Stimulated activated CD8-positive, alpha-beta memory T cell treated with anti-CD3 and anti-CD28 coated beads, Interleukin-2, amount 100 ng/mL, for 48 hours (primary cell): Measurements from ENCODE around the gene CISH.

ENCODE experiments used
- DNase-seq, 2 donors: peaks; one replicate each; pipeline ENCODE4 v3.0.0-alpha.2; 2020; ENCODE audit warnings: low read depth in 2 of 2

Gene CISH, protein sequence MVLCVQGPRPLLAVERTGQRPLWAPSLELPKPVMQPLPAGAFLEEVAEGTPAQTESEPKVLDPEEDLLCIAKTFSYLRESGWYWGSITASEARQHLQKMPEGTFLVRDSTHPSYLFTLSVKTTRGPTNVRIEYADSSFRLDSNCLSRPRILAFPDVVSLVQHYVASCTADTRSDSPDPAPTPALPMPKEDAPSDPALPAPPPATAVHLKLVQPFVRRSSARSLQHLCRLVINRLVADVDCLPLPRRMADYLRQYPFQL

DNA sequence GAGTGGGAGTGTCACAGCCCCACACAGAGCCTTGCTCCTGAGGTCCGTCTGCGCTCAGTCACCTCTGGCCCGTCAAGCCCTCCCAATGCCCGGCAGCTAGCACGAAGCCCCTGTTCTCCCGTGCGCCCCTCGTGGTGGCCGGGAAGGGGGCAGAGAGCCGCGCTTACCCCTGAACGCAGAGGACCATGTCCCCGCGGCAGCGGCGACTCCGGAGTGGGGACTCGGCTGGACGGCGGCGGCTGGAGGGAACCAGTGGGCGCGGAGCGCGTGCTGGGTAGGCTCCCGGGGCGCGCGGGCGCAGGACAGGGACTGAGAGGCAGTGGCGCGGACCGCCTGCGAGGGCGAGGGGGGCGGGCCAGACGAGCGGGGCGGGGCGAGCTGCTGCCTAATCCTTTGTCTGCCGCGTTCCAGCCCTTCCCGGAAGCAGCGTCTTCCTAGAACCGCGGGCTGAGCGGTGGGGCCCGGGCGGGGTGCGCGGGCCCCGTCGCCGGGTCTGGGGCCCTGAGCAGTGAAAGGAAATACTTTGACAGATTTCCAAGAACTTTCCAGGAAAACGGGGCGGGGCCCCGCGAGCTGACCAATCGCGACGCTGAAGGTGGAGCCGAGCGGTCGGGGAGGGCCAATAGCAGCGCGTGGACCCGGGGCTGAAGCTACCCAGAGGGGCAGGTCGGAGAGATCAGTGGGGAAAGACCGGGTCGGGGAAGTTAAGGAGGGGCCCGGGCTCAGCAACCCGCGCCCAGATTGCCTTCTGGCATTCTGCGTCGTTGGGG is at the start of gene CISH:
CISH (minus strand) TSS at position 311 of the 770 bp plus-strand sequence; CDS start at position 187, 124 bp downstream.
- DNase-seq: peak; percentile 96 to 97

- no peak for DNase-seq
Observed at GRCh38 chr3:50660386-50660785, 48.8 kb upstream of the CISH start.

DNA sequence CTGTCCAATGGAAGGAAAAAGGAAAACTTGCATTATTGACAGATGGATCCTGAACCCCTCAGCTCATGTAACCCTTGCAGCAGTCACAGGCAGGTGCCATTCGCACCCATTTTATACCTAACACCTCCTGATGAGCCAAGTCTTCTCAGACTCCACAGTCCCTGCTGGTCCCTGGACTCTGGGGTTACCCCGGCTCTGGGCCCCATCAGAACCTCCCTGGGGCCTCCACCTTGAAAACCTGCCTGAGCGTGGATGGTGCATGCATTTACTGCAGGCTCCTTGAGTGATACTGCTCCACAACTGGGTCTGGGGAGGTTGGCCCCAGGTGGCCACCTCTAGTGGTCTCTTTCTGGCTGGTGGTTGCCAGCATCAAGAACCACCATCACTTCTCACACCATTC is 47.3 kb upstream of the CISH start:
- no peak for DNase-seq

GRCh38 chr3:50658416-50658815 is 46.8 kb upstream of the CISH start:
- no peak for DNase-seq

GRCh38 chr3:50657816-50658215 is 46.2 kb upstream of the CISH start:
- no peak for DNase-seq

DNA sequence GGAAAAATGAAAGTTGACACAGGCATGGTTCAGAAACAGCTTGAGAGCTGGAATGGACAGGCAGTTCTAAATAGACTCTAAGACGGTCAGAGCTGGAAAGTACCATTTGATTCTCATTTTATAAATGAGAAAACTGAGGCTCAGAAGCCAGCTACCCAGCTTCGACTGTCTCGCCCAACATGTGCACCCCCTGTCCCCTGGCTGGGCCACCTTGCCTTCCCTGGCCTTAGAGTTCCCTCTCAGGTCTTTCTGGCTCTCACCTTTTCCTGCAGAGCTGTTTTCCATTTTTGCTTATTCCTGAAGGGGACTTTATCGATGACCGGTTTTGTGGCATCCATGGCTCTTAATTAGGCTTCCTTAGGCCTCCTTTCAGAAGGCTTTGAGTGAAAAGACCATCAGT is 45.8 kb upstream of the CISH start:
- no peak for DNase-seq

DNA sequence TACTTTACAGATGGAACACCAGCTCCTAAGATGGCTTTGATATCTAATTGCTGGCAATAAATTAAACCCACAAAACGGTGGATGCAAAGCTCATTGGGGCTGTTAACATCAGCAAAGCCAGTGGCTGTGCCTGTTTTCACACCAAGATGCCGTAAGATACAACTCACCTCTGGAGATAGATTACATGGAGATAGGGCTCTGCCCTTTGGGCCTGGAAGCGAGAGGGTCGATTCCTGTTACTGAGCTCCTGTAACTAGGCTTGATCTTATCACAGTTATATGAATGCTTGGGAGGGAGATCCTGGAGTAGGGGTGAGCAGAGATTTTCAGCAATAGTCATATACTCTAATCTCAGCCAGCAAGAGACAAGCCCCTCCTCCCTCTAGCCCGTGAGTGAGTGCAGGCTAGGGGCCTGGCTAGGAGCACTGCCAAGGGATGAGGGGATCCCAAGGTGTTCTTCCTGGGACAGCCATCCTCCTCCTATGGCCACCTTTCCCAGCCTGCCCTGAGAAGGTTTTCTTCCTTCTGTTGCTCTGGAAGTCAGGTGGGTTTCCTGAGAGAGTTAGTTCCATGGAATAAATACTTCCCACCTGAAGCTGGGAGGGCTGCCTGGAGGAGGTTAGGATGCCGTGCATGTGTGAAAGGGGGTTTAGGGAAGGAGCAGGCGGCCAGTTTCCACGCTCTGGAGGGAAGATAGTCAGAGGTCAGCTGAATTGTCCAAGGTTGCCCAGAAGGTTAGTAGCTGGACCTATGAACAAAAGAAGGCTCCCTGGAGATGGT is 45.0 kb upstream of the CISH start:
- no peak for DNase-seq

GRCh38 chr3:50655009-50655830 is 43.6 kb upstream of the CISH start:
- DNase-seq: no peak

GRCh38 chr3:50653937-50654595 is 42.5 kb upstream of the CISH start:
- DNase-seq: no peak

DNA sequence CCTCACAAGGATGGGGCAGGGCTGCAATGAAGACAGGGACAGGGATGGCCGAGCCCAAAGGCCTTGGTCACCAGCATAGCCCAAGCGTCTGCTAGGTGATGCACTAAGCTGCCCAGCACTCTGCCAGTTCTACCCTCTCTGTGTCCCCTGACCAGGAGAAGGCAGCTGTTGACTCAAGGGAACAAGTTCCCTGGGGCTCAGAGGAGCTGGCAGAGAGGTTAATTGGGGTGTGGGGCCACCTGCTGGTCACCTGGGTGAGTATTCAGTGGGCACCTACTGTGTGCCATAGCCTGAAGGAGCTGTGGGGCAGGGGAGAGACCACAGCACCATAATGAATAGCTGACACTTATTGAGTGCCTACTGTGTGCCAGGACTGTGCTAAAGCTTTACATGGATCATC is 41.1 kb upstream of the CISH start:
- DNase-seq: peak in 1 of 2 donors; percentile 31

- DNase-seq: no peak
Observed at GRCh38 chr3:50651920-50652529, 40.5 kb upstream of the CISH start.

GRCh38 chr3:50651445-50651844 is 39.9 kb upstream of the CISH start:
- DNase-seq: no peak

DNA sequence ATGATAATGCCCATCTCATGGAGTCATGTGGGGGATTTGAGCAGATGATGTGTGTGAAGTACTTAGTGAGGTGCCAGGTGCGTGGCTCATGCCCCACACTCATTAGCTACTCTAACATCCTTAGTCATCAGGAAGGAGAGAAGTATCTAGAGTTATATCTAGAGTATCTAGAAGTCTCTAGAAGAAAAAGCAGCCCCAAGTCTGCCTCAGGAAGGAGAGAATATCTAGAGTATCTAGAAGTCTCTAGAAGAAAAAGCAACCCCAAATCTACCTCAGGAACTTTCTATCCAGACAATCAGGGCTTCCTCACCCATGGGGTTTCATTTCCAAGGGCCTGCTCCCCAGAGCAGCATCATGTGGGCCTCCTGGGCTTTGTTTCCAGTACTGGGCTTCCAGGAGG is 38.4 kb upstream of the CISH start:
- DNase-seq: no peak

DNA sequence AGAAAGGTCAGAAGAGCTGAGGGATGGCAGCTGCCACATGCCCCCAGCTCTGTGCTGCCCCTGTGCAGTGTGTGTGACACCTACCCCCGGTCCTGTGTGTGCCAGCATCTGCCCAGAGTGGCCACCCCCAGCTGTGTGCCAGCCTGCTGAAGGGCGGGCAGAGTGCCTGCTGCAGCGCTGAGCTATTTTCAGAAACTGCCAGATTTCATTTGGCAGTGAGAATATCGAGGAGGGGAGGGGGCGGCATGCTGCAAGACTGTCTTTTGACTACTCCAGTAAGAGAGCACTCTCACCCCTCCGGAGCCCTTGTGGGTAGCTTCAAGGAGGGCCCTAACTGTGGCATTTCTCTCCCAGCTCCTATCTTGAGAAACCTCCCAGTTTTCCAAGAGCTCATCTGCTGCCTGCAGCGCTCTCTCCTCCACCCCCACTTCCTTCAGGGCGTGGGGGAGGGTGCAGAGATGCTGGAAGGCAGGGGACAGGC is 37.9 kb upstream of the CISH start:
- no peak for DNase-seq

GRCh38 chr3:50648944-50649343 is 37.4 kb upstream of the CISH start:
- no peak for DNase-seq

DNA sequence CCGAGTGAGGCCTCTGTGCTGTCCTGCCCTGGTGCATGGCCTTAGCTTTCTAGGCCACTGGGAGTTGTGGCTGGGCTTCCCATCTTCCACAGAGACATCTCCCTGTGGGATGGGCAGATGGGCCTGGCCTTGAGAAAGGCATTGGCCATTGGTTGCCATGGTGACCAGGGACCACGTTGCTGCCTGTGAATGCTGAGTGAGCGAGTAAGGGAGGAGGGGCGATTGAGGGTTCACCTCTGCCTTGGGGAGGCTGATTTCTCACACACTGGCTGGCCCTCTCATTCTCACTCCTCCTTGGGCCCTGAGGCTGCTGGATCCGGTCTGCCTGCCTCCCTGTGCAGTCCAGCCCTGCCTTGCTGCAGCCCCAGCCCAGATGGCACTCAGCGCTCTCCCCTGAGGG is 36.7 kb upstream of the CISH start:
- DNase-seq: no peak

GRCh38 chr3:50645378-50645777 is 33.8 kb upstream of the CISH start:
- DNase-seq: no peak

- DNase-seq: no peak
Observed at GRCh38 chr3:50644561-50644960, 33.0 kb upstream of the CISH start.

- DNase-seq: no peak
Observed at GRCh38 chr3:50642382-50642781, 30.8 kb upstream of the CISH start.

- no peak for DNase-seq
Observed at GRCh38 chr3:50639055-50639494, 27.5 kb upstream of the CISH start.

DNA sequence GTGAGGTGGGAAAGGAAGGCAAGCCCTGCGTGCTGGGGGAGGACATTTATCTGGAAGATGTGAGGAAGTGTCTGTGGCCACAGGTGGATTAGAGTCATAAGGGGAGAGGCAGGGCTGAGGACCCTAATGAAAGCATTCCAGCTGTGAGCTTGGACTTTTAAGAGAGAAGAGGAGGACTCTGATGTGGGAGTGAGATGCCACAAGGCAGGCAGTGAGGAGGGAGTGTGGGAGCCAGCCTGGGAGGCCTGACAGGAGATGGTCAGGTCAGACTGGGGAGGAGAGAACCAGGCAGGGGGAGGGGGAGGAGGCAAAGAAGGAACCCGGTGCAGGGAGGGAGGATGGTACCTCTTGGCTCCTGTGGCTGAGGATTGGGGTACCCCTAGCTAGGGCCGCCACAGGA is 26.4 kb upstream of the CISH start:
- DNase-seq: no peak
